Sigmoid colon (tissue), 4 donors: ENCODE measurements around the gene PRMT9.

Experiments
- CTCF ChIP-seq, 4 experiments: fragments of 450-650 bp in 3 of 4; fragments of 200-600 bp in 1 of 4; IDR thresholded peaks; one replicate each; pipeline ENCODE4 v1.5.1; 2016 to 2019; ENCODE audit warnings: antibody characterized with exemption in 4 of 4, mild to moderate bottlenecking in 3 of 4, moderate library complexity in 2 of 4
- EP300 ChIP-seq, 4 donors: sonication (generic); formaldehyde crosslinking; IDR thresholded peaks; one replicate each; pipeline ENCODE4 v1.6.1; 2017; ENCODE audit warnings: antibody characterized with exemption in 4 of 4
- POLR2A ChIP-seq, 2 donors: fragments of 450-650 bp; IDR thresholded peaks; one replicate each; pipeline ENCODE4 v1.6.1; 2016; ENCODE audit warnings: antibody characterized with exemption in 2 of 2, mild to moderate bottlenecking in 2 of 2, moderate library complexity in 2 of 2
- POLR2AphosphoS5 ChIP-seq, 4 donors: sonication (generic); formaldehyde crosslinking; IDR thresholded peaks; one replicate each; pipeline ENCODE4 v1.6.1; 2017; ENCODE audit warnings: antibody characterized with exemption in 4 of 4

GRCh38 chr4:147651563-147651962 lies 32.4 kb downstream of the PRMT9 start:
- TF ChIP-seq CTCF (IDR thresholded peaks at IDR 0.05): no peak
- TF ChIP-seq EP300 (IDR thresholded peaks at IDR 0.05): no peak
- no peak for TF ChIP-seq POLR2AphosphoS5 (IDR thresholded peaks at IDR 0.05)
- TF ChIP-seq POLR2A (IDR thresholded peaks at IDR 0.05): no peak
